ENCODE data around the gene CTRB1. TPM values are rescaled to one million over a fixed set of nuclear protein-coding genes. Genes with fewer than 3 reads are reported as not detected.
"Not testable (repeated sequence)": the region's sequence is repeated elsewhere in the genome, so short reads cannot be mapped to it uniquely, and the experiment has no call there.

CTRB1 gene
- total RNA-seq, 1 experiment from 2014 or later = 5.6 TPM

DNA sequence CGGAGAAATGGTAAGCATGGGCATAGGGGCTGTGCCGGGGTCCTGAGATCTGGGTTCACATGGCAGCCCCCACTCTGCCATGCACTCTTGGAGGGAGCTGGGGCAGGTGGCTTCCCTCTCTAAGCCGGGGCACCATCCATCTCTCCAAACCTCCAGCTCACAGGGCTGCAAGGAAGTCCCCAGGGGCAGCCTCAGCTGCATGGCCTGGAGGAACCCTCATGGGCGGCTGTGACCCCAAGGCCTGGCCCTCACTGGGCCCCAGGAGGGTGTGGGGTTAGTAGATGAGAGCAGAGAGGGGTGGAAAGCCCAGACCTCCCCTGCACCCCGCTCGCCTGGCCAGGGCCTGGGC lies 14.4 kb upstream of the CTRB1 start:
- H3K9ac ChIP-seq (ENCODE audit: low read length) = no peak overlapping the region
- no peaks in the 10 kb centered on the region for H3K79me2 ChIP-seq (ENCODE audit: insufficient read depth, low read length)
- DNase-seq (ENCODE audit: low read depth, low spot score) = no peak
- no TSS peak for BruUV-seq (replicated peaks)
- H3K9me2 ChIP-seq (ENCODE audit: insufficient read depth) = no peaks in the 10 kb centered on the region
- H3K4me2 ChIP-seq (ENCODE audit: low read length) = no peak overlapping the region
- ChIA-PET POLR2A (no interaction called here), RAD21 (ENCODE audit: low non-redundant PET in 1 of 2, low total read pairs in 2 of 2, uncharacterized antibody in 2 of 2, unreplicated experiment in 2 of 2) (no interaction called here), CTCF (no interaction called here)
- no peak overlapping the region for H2AFZ ChIP-seq (ENCODE audit: low read depth, low read length, poor library complexity, severe bottlenecking)
- H3K27ac ChIP-seq (ENCODE audit: low read depth, low read length) = no peak overlapping the region
- no peaks in the 10 kb centered on the region for H4K20me1 ChIP-seq (ENCODE audit: insufficient read depth)
- TF ChIP-seq EZH2phosphoT487 (IDR thresholded peaks at IDR 0.05; ENCODE audit: borderline replicate concordance) (no peak), ZFX (IDR thresholded peaks at IDR 0.05) (no peak), CBX3 (IDR thresholded peaks at IDR 0.05; ENCODE audit: low read depth) (no peak)
- no peaks in the 10 kb centered on the region for H3K9me3 ChIP-seq (ENCODE audit: control insufficient read depth in 1 of 2, insufficient read depth in 1 of 2, low read depth in 1 of 2, low read length in 2 of 2)
- no peaks in the 10 kb centered on the region for H3K27me3 ChIP-seq (ENCODE audit: insufficient read depth, low read length)
- no peak for ATAC-seq
- H3K4me1 ChIP-seq (ENCODE audit: control insufficient read depth in 1 of 2, insufficient read depth in 2 of 2, low read length in 2 of 2) = peaks cover 0 to 4% of the 10 kb centered on the region in 2 experiments; a peak in 1 of 4 replicates
- no peak overlapping the region for H3K4me3 ChIP-seq (replicated peaks in 1 of 2; ENCODE audit: low read depth in 1 of 2, low read length in 2 of 2)
- no peaks in the 10 kb centered on the region for H3K36me3 ChIP-seq (ENCODE audit: control insufficient read depth in 1 of 2, insufficient read depth in 2 of 2, low read length in 2 of 2)
- intact Hi-C loops (cut with micrococcal nuclease) = no loop called here

GRCh38 chr16:75204905-75205304 lies 13.9 kb upstream of the CTRB1 start:
- RAD21 ChIA-PET (ENCODE audit: low non-redundant PET in 1 of 2, low total read pairs in 2 of 2, uncharacterized antibody in 2 of 2, unreplicated experiment in 2 of 2); CTCF ChIA-PET; H3K4me3 ChIP-seq (replicated peaks in 1 of 2; ENCODE audit: low read depth in 1 of 2, low read length in 2 of 2); H3K27ac ChIP-seq (ENCODE audit: low read depth, low read length); H3K9me2 ChIP-seq (ENCODE audit: insufficient read depth); ATAC-seq; H3K4me1 ChIP-seq (ENCODE audit: control insufficient read depth in 1 of 2, insufficient read depth in 2 of 2, low read length in 2 of 2); H3K9me3 ChIP-seq (ENCODE audit: control insufficient read depth in 1 of 2, insufficient read depth in 1 of 2, low read depth in 1 of 2, low read length in 2 of 2); H3K36me3 ChIP-seq (ENCODE audit: control insufficient read depth in 1 of 2, insufficient read depth in 2 of 2, low read length in 2 of 2); intact Hi-C loops (cut with micrococcal nuclease); POLR2A ChIA-PET; H2AFZ ChIP-seq (ENCODE audit: low read depth, low read length, poor library complexity, severe bottlenecking); H3K79me2 ChIP-seq (ENCODE audit: insufficient read depth, low read length); H3K27me3 ChIP-seq (ENCODE audit: insufficient read depth, low read length); H3K4me2 ChIP-seq (ENCODE audit: low read length); H4K20me1 ChIP-seq (ENCODE audit: insufficient read depth); DNase-seq (ENCODE audit: low read depth, low spot score); H3K9ac ChIP-seq (ENCODE audit: low read length); BruUV-seq (replicated peaks): not testable (repeated sequence)

- H4K20me1 ChIP-seq (ENCODE audit: insufficient read depth); H3K9me3 ChIP-seq (ENCODE audit: control insufficient read depth in 1 of 2, insufficient read depth in 1 of 2, low read depth in 1 of 2, low read length in 2 of 2); RAD21 ChIA-PET (ENCODE audit: low non-redundant PET in 1 of 2, low total read pairs in 2 of 2, uncharacterized antibody in 2 of 2, unreplicated experiment in 2 of 2); BruUV-seq (replicated peaks); H3K27me3 ChIP-seq (ENCODE audit: insufficient read depth, low read length); H3K4me3 ChIP-seq (replicated peaks in 1 of 2; ENCODE audit: low read depth in 1 of 2, low read length in 2 of 2); H3K4me1 ChIP-seq (ENCODE audit: control insufficient read depth in 1 of 2, insufficient read depth in 2 of 2, low read length in 2 of 2); ATAC-seq; H3K9ac ChIP-seq (ENCODE audit: low read length); H3K36me3 ChIP-seq (ENCODE audit: control insufficient read depth in 1 of 2, insufficient read depth in 2 of 2, low read length in 2 of 2); H3K27ac ChIP-seq (ENCODE audit: low read depth, low read length); DNase-seq (ENCODE audit: low read depth, low spot score); CTCF ChIA-PET; intact Hi-C loops (cut with micrococcal nuclease); H3K4me2 ChIP-seq (ENCODE audit: low read length); H3K9me2 ChIP-seq (ENCODE audit: insufficient read depth); H3K79me2 ChIP-seq (ENCODE audit: insufficient read depth, low read length); H2AFZ ChIP-seq (ENCODE audit: low read depth, low read length, poor library complexity, severe bottlenecking); POLR2A ChIA-PET: not testable (repeated sequence)
Measured at GRCh38 chr16:75205438-75205837, 13.3 kb upstream of the CTRB1 start.

DNA sequence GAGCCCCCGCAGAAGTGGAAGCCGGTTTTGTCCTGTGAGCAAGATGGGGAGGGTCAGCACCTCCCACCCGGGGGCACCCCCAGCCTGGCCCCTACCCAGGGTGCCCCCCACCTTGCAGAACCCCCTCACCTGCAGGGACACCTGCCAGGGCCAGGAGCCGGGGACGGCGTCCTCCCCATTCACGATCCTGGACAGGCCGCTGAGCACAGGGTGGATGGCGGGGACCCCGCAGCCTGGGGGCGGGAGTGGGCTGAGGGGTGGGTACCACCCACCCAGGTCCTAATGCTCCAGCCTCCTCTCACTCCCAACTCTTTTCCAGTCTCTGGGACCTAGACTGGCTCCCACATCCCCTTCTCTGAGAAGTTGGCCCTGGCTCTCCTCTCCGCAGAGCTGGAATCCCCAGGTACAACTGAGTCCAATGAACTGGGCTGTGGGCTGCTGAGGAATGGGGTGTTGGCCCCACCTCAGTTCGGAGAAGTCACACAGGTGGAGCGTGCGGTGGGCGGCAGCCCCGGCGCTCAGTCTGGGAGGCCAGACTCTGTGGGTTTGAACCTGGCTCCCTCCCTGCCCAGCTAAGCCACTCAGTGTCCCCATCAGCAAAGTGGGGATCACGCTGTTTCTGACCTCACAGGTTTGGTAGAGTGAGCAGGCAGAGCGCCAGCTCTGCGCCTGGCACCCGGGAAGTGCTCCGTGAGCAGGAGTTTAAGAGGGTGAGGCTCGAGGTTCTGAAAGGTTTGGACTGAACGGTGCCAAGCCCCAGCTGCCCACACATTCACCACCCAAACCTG lies 12.6 kb upstream of the CTRB1 start:
- H4K20me1 ChIP-seq (ENCODE audit: insufficient read depth); BruUV-seq (replicated peaks); H3K4me2 ChIP-seq (ENCODE audit: low read length); H3K79me2 ChIP-seq (ENCODE audit: insufficient read depth, low read length); H2AFZ ChIP-seq (ENCODE audit: low read depth, low read length, poor library complexity, severe bottlenecking); ATAC-seq; H3K27me3 ChIP-seq (ENCODE audit: insufficient read depth, low read length); H3K36me3 ChIP-seq (ENCODE audit: control insufficient read depth in 1 of 2, insufficient read depth in 2 of 2, low read length in 2 of 2); DNase-seq (ENCODE audit: low read depth, low spot score); H3K4me1 ChIP-seq (ENCODE audit: control insufficient read depth in 1 of 2, insufficient read depth in 2 of 2, low read length in 2 of 2); H3K9ac ChIP-seq (ENCODE audit: low read length); RAD21 ChIA-PET (ENCODE audit: low non-redundant PET in 1 of 2, low total read pairs in 2 of 2, uncharacterized antibody in 2 of 2, unreplicated experiment in 2 of 2); H3K9me3 ChIP-seq (ENCODE audit: control insufficient read depth in 1 of 2, insufficient read depth in 1 of 2, low read depth in 1 of 2, low read length in 2 of 2); intact Hi-C loops (cut with micrococcal nuclease); H3K4me3 ChIP-seq (replicated peaks in 1 of 2; ENCODE audit: low read depth in 1 of 2, low read length in 2 of 2); CTCF ChIA-PET; H3K27ac ChIP-seq (ENCODE audit: low read depth, low read length); H3K9me2 ChIP-seq (ENCODE audit: insufficient read depth): not testable (repeated sequence)
- POLR2A ChIA-PET = interaction anchor here (1.0 kb wide), 1 partner anchor 19 kb away, joined by 4 read pairs; no protein-coding TSS in a partner anchor
